GM21717 (cell line): ENCODE data around the gene GPR161.

Experiments used
- ATAC-seq: cut with Tn5 transposase; IDR thresholded peaks from one replicate; pipeline ENCODE4 v1.9.1; 2021; ENCODE audit warnings: mild to moderate bottlenecking, moderate library complexity; ENCODE audit not compliant: unreplicated experiment

GPR161 gene

DNA sequence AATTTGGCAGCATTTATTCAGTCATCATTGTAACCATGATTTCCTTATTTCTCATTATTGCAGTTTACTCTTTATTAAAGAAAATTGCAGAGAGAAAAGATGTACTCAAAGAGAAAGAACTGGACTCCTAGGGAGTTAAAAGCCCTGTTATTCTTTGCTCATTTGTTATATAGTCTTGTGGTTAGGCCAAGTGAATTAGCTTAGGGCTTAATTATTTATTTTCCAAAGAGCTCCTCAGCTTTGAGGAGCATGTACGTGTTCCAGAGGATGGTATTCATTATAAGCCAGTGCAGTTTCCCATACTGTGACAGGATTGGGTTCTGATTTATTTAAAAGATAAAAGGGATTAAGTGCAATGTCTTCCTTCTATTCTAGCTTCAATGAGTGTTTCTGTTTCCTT lies 86.4 kb downstream of the GPR161 start:
- ATAC-seq, result no peak

DNA sequence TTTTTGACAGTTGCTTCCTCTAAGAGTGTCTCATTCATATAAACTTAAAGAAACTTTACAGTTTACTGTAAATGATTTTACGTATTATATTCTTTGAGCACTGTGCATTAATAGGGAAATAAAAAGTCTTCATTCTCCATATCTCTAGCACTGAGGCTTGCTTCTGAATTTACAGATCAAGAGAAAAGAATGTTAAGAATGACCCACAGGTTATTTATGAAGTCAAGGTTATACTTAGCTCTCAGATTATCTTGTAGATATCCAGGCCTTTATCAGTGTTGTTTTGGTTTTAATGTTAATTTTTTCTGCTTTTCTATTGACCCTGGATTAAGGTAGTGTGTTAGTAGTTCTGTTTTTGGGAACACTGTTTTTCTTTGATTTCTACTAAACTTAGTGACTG lies 91.4 kb downstream of the GPR161 start:
- no peak for ATAC-seq

DNA sequence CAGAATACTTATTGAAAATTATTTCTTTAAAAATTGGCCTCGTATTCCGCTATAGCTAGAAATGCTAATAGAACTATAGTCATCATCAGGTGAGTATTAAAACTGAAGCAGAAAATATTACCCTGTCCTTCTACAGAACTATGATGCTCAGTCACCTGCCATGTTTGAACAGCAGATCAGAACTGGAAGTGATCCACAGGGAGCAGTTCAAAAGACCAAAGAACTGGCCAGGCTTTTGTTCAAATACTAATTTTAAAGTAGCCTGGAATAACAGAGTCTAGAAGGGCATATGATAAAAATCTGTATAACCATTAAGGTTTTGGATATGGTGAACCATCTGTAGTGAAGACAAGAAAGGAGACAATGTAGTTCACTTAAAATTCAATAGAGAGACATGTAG lies 94.4 kb downstream of the GPR161 start:
- no peak for ATAC-seq

DNA sequence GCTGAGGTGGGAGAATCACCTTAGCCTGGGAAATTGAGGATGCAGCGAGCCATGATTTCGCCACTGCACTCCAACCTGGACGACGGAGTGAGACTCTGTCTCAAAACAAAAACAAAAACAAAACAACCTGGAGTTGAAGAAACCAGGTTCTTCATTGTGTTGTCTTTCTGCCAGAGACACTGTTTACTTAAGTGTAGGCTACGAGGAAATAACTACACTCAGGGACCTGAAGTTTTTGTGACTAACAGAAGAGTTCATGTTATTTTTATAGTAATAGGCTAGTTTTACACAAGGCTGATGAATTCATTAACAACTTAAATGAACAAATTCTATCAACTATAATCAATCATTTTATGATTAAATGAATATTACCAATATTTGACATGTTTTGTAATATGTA lies 101.4 kb downstream of the GPR161 start:
- no peak for ATAC-seq

DNA sequence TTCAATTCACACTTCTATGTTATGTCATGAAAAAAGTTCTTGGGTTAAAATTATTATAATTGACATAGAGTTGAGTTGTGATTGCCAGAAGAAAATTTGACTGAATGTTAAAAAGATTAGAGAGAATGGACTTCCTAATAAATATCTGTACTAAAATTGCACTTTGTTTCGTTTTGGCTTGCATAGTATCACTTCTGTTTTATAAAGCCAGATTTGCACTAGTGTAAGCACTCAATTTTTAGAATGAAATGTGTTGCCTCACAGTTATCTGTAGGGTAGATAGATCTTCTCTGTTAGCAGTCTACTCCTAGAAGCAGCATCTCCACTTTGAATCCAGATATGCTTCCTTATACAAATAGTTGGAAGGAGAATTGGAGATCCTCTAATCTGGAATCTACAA lies 104.7 kb downstream of the GPR161 start:
- no peak for ATAC-seq

DNA sequence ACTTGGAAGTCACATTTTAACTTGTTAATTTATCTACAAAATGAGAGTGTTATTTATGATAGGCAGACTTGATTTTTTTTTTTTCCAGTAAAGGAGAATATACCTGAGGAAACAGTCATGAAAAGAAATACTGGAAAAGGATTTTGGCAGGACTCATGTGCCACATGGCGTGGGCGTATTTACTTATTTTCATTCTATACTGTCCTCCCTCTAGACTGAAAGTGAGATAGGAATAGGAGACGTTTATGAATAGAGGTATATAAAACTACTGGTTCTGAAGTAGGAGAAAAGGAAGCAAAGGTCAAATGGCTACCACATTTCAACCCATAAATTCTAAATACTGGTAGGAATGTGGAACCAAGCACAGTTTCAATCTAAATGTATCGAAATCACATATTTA lies 105.1 kb downstream of the GPR161 start:
- ATAC-seq, result no peak

DNA sequence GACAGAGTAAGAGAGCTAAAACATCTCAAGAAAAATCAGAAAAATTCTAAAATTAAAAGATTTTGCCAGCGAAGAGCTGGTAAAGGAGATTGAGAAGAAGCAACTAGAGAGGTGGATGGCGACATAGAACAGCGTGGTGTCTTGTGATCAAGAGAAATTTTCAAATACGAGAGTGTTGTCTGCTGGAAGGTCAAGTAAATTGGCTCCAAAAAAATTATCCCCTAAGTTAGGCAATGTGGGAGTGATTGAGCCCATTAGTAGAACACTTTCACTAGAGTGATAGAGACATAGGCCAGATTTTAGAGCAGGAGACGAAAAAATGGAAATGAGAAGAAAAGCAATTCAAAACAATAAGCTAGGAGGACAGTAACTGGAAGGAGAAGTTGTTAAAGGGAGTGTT lies 105.5 kb downstream of the GPR161 start:
- no peak for ATAC-seq
